Nasal cavity respiratory epithelium epithelial cell of viscerocranial mucosa (primary cell): ENCODE results near the gene MRPL33. TPM values are rescaled to one million over a fixed set of nuclear protein-coding genes. Genes with fewer than 3 reads are reported as not detected.

Source experiments
- total RNA-seq: library from RNA; depleted of rRNA; stranded (reverse); fragments of >200 nt; gene quantifications from 2 replicates; pipeline ENCODE4 v1.2.3, GENCODE V29; 2014

Gene MRPL33
- total RNA-seq, result 26.3 and 58.6 TPM in 2 replicates

GRCh38 chr2:27771548-27772335, at the start of gene MRPL33:
Gene MRPL33, plus strand, starts transcription at chr2:27771719. Its CDS starts 59 bp downstream, at chr2:27771778.

Other genes with a start within 250 kb of the MRPL33 start
- 3.8 and 11.0 TPM in 2 replicates for gene ZNF512, start 188.7 kb upstream of the MRPL33 start, total RNA-seq
- gene CCDC121, start 142.7 kb upstream of the MRPL33 start, total RNA-seq, result 0.68 and 1.2 TPM in 2 replicates
- 40.2 and 40.3 TPM in 2 replicates for gene GPN1, start 142.7 kb upstream of the MRPL33 start, total RNA-seq
- gene SUPT7L, start 108.1 kb upstream of the MRPL33 start, total RNA-seq, result 14.7 and 18.9 TPM in 2 replicates
- 34.1 and 40.3 TPM in 2 replicates for gene SLC4A1AP, start 107.8 kb upstream of the MRPL33 start, total RNA-seq
- 0.71 and 1.7 TPM in 2 replicates for gene RBKS, start 118.7 kb downstream of the MRPL33 start, total RNA-seq
- 9.9 and 17.5 TPM in 2 replicates for gene BABAM2, start 119.0 kb downstream of the MRPL33 start, total RNA-seq